IMR-90 (cell line): ENCODE results near the gene CRACDL. TPM values are rescaled to one million over a fixed set of nuclear protein-coding genes. Genes with fewer than 3 reads are reported as not detected.

Experiments
- ATAC-seq: fragments of 200-7000 bp; cut with Tn5 transposase; 2 replicates; pipeline ENCODE4 v1.9.1; 2020; ENCODE audit warnings: low read depth, mild to moderate bottlenecking, moderate library complexity
- BruUV-seq: library from RNA; stranded (reverse); fragments of 400-500 nt; replicated peaks from 2 replicates; lab custom pipeline; 2021; lab: Mats Ljungman, UMichigan
- CTCF ChIA-PET: fragments of 300-600 bp; formaldehyde crosslinking; extraction: SDS; loops from one replicate; lab custom pipeline; 2021; ENCODE audit warnings: antibody characterized with exemption; lab: Yijun Ruan, JAX
- POLR2A ChIA-PET: fragments of 300-600 bp; sonication (Branson Sonifier 250); formaldehyde crosslinking; loops from one replicate; lab custom pipeline; 2022; ENCODE audit warnings: antibody characterized with exemption; ENCODE audit not compliant: unreplicated experiment; lab: Charles Lee
- DNase-seq: peaks from one replicate; pipeline ENCODE4 v3.0.0; 2013
- H2AFZ ChIP-seq: replicated peaks from 2 replicates; pipeline ENCODE3; 2013; ENCODE audit warnings: low read length, mild to moderate bottlenecking; ENCODE audit not compliant: poor library complexity
- H2AK5ac ChIP-seq: 2 replicates; pipeline ENCODE4 v1.6.1; 2013; ENCODE audit warnings: low read depth, low read length, inconsistent platforms
- H2AK9ac ChIP-seq: replicated peaks from 2 replicates; pipeline ENCODE3; 2013; ENCODE audit warnings: mild to moderate bottlenecking, low read depth, low read length, moderate library complexity; ENCODE audit not compliant: poor library complexity
- H2BK120ac ChIP-seq: 2 replicates; pipeline ENCODE4 v1.6.1; 2013; ENCODE audit warnings: low read depth, low read length, inconsistent platforms
- H2BK15ac ChIP-seq: 3 replicates; pipeline ENCODE4 v1.6.1; 2013; ENCODE audit warnings: low read depth, low read length, inconsistent platforms
- H2BK20ac ChIP-seq: 2 replicates; pipeline ENCODE4 v1.6.1; 2013; ENCODE audit warnings: low read depth, mild to moderate bottlenecking, inconsistent platforms, low read length, moderate library complexity
- H2BK5ac ChIP-seq: 2 replicates; pipeline ENCODE4 v1.6.1; 2013; ENCODE audit warnings: mild to moderate bottlenecking, low read depth, low read length, inconsistent platforms; ENCODE audit not compliant: poor library complexity, severe bottlenecking
- H3K14ac ChIP-seq: replicated peaks from 2 replicates; pipeline ENCODE4 v1.6.1; 2013; ENCODE audit warnings: low read depth, low read length, inconsistent platforms
- H3K18ac ChIP-seq: 2 replicates; pipeline ENCODE4 v1.6.1; 2013; ENCODE audit warnings: low read depth, low read length, control low read depth
- H3K23ac ChIP-seq: 2 replicates; pipeline ENCODE4 v1.6.1; 2013; ENCODE audit warnings: low read depth, low read length, inconsistent platforms
- H3K27ac ChIP-seq: 2 replicates; pipeline ENCODE4 v1.5.1; 2013; ENCODE audit warnings: mild to moderate bottlenecking, control low read depth, low read length; ENCODE audit not compliant: insufficient read depth
- H3K27me3 ChIP-seq: 2 replicates; pipeline ENCODE4 v1.6.1; 2013; ENCODE audit warnings: low read length; ENCODE audit not compliant: control insufficient read depth, insufficient read depth
- H3K36me3 ChIP-seq: 2 replicates; pipeline ENCODE4 v1.6.1; 2013; ENCODE audit warnings: low read length, mixed read lengths; ENCODE audit not compliant: control insufficient read depth, insufficient read depth
- H3K4ac ChIP-seq: 2 replicates; pipeline ENCODE4 v1.6.1; 2013; ENCODE audit warnings: low read depth, low read length, inconsistent platforms
- H3K4me1 ChIP-seq: 2 replicates; pipeline ENCODE4 v1.6.1; 2013; ENCODE audit warnings: low read length, mixed read lengths; ENCODE audit not compliant: control insufficient read depth, insufficient read depth
- H3K4me2 ChIP-seq: 2 replicates; pipeline ENCODE4 v1.6.1; 2013; ENCODE audit warnings: low read depth, mild to moderate bottlenecking, control low read depth, low read length, moderate library complexity
- H3K4me3 ChIP-seq: 2 replicates; pipeline ENCODE4 v1.5.1; 2013; ENCODE audit warnings: low read depth, mild to moderate bottlenecking, control low read depth, low read length, moderate library complexity; ENCODE audit not compliant: insufficient read depth
- H3K56ac ChIP-seq: 2 replicates; pipeline ENCODE4 v1.6.1; 2013; ENCODE audit warnings: low read length, inconsistent platforms; ENCODE audit not compliant: insufficient read depth; ENCODE audit errors: extremely low read depth
- H3K79me1 ChIP-seq, 2 experiments: 2 replicates each; pipeline ENCODE4 v1.6.1; 2013; ENCODE audit warnings: low read length in 2 of 2, inconsistent platforms in 1 of 2, low read depth in 1 of 2
- H3K9ac ChIP-seq: 2 replicates; pipeline ENCODE4 v1.6.1; 2013; ENCODE audit warnings: low read depth, low read length, control low read depth
- H3K9me1 ChIP-seq: 2 replicates; pipeline ENCODE4 v1.6.1; 2013; ENCODE audit warnings: low read length, inconsistent platforms; ENCODE audit not compliant: insufficient read depth
- H3K9me3 ChIP-seq: 2 replicates; pipeline ENCODE4 v1.6.1; 2013; ENCODE audit warnings: low read length; ENCODE audit not compliant: control insufficient read depth, insufficient read depth
- H4K20me1 ChIP-seq: 2 replicates; pipeline ENCODE4 v1.6.1; 2013; ENCODE audit warnings: low read length, inconsistent platforms; ENCODE audit not compliant: insufficient read depth
- H4K5ac ChIP-seq: 2 replicates; pipeline ENCODE4 v1.6.1; 2013; ENCODE audit warnings: mild to moderate bottlenecking, low read depth, low read length, control low read depth
- H4K8ac ChIP-seq, 2 experiments: 2 replicates each; pipeline ENCODE4 v1.6.1; 2013; ENCODE audit warnings: low read depth in 2 of 2, low read length in 2 of 2, control low read depth in 1 of 2, inconsistent platforms in 1 of 2
- H4K91ac ChIP-seq: 2 replicates; pipeline ENCODE4 v1.6.1; 2013; ENCODE audit warnings: low read depth, low read length, inconsistent platforms; ENCODE audit not compliant: insufficient read depth
- BHLHE40 ChIP-seq: fragments of 150-350 bp; IDR thresholded peaks from 2 replicates; pipeline ENCODE4 v1.6.1; 2016; ENCODE audit warnings: mild to moderate bottlenecking, low read depth, low read length
- CEBPB ChIP-seq: IDR thresholded peaks from 2 replicates; pipeline ENCODE4 v1.6.1; 2012; ENCODE audit warnings: low read depth, low read length, improper control_type of control experiment
- CHD1 ChIP-seq: IDR thresholded peaks from 2 replicates; pipeline ENCODE4 v1.6.1; 2012; ENCODE audit warnings: low read depth, low read length, improper control_type of control experiment
- CTCF ChIP-seq: conservative IDR thresholded peaks from 2 replicates; pipeline ENCODE4 v1.5.1; 2012; ENCODE audit warnings: mild to moderate bottlenecking, low read depth, low read length, improper control_type of control experiment
- ELK1 ChIP-seq: fragments of 150-350 bp; IDR thresholded peaks from 2 replicates; pipeline ENCODE4 v1.6.1; 2016; ENCODE audit warnings: low read depth, mild to moderate bottlenecking, low read length, moderate library complexity, borderline replicate concordance
- MAFK ChIP-seq: IDR thresholded peaks from 2 replicates; pipeline ENCODE4 v1.6.1; 2012; ENCODE audit warnings: low read depth, low read length, improper control_type of control experiment
- MAZ ChIP-seq: IDR thresholded peaks from 2 replicates; pipeline ENCODE4 v1.6.1; 2012; ENCODE audit warnings: low read depth, mild to moderate bottlenecking, low read length, improper control_type of control experiment, moderate library complexity, borderline replicate concordance
- MXI1 ChIP-seq: IDR thresholded peaks from 2 replicates; pipeline ENCODE4 v1.6.1; 2012; ENCODE audit warnings: low read depth, mild to moderate bottlenecking, low read length, moderate library complexity, borderline replicate concordance
- NFE2L2 ChIP-seq: fragments of 150-350 bp; IDR thresholded peaks from 2 replicates; pipeline ENCODE4 v1.6.1; 2016; ENCODE audit warnings: low read depth, mild to moderate bottlenecking, low read length
- POLR2A ChIP-seq: IDR thresholded peaks from 2 replicates; pipeline ENCODE4 v1.6.1; 2012; ENCODE audit warnings: mild to moderate bottlenecking, low read depth, low read length
- RCOR1 ChIP-seq: IDR thresholded peaks from 2 replicates; pipeline ENCODE4 v1.6.1; 2012; ENCODE audit warnings: mild to moderate bottlenecking, low read length, improper control_type of control experiment; ENCODE audit not compliant: insufficient replicate concordance
- RFX5 ChIP-seq: IDR thresholded peaks from 2 replicates; pipeline ENCODE4 v1.8.0; 2012; ENCODE audit warnings: low read depth, mild to moderate bottlenecking, low read length, moderate library complexity
- SMC3 ChIP-seq: fragments of 150-350 bp; IDR thresholded peaks from 2 replicates; pipeline ENCODE4 v1.6.1; 2016; ENCODE audit warnings: low read depth, mild to moderate bottlenecking, antibody characterized with exemption, low read length, moderate library complexity
- USF2 ChIP-seq: fragments of 150-350 bp; IDR thresholded peaks from 2 replicates; pipeline ENCODE4 v1.6.1; 2017; ENCODE audit warnings: mild to moderate bottlenecking, antibody characterized with exemption, low read length, low read depth
- WGBS, 2 experiments: methylation state at CpG; one replicate each; pipeline versions ENCODE4 v1.1.5 to v1.1.7; 2013; ENCODE audit warnings: missing lambda C conversion rate in 2 of 2; ENCODE audit not compliant: insufficient read length in 1 of 2; ENCODE audit errors: extremely low coverage in 2 of 2; 5-methylcytosine and 5-hydroxymethylcytosine counted together
- dilution Hi-C: fragments of 300-500 bp; cut with HindIII; formaldehyde crosslinking; loops from one replicate; pipeline ENCODE4 v1.14.3; 2018; ENCODE audit warnings: low sequenced_read_pairs; ENCODE audit not compliant: unreplicated experiment
- in situ Hi-C: fragments of 300-500 bp; cut with MboI; formaldehyde crosslinking; loops from 3 replicates; pipeline ENCODE4 v1.14.3; 2019; ENCODE audit warnings: low sequenced_read_pairs, inconsistent platforms, mixed read lengths
- intact Hi-C: fragments of 100-400 bp; cut with micrococcal nuclease; formaldehyde crosslinking; loops from 2 replicates; pipeline ENCODE4 v1.10.0; 2022
- polyA plus RNA-seq, 3 experiments: library from polyadenylated mRNA; depleted of rRNA; stranded (reverse); fragments of >200 nt; gene quantifications; 2 replicates each; pipeline ENCODE4 v1.2.3, GENCODE V29; 2012; ENCODE audit warnings: low replicate concordance in 1 of 3
- total RNA-seq: library from RNA; depleted of rRNA; stranded (reverse); fragments of >200 nt; gene quantifications from 2 replicates; pipeline ENCODE4 v1.2.3, GENCODE V29; 2012

Gene CRACDL
- total and polyA plus RNA-seq, 2 of the 4 experiments (the other 2 are of a cell fraction): not detected

GRCh38 chr2:98907385-98907784, 28.6 kb downstream of the CRACDL start (continued):
- TF ChIP-seq RCOR1 (no peak), RFX5 (no peak), BHLHE40 (no peak), POLR2A (no peak), CHD1 (no peak), MAZ (no peak), NFE2L2 (no peak)

- no peak for ATAC-seq
- 38% methylated on average over 4 of the region's 13 CpGs; no CpG with 5 or more reads in 1 of the 2 experiments for WGBS, 2 experiments
- TF ChIP-seq ELK1: no peak
- TF ChIP-seq MAFK: no peak
- TF ChIP-seq NFE2L2: no peak
- no peak for TF ChIP-seq CTCF
- no peak for TF ChIP-seq RCOR1
- TF ChIP-seq MXI1: no peak
- no peak for TF ChIP-seq SMC3
- TF ChIP-seq USF2: no peak
- no peak for TF ChIP-seq CEBPB
Observed at GRCh38 chr2:98903767-98904485, 32.1 kb downstream of the CRACDL start.

More at GRCh38 chr2:98903767-98904485, 32.1 kb downstream of the CRACDL start:
- in situ Hi-C loops: no loop called here
- Histone ChIP-seq H3K18ac (no peak overlapping the region), H3K79me1 (no peaks in the 10 kb centered on the region), H3K23ac (no peak overlapping the region), H3K9ac (no peak overlapping the region), H3K4me1 (peaks cover 5% of the 10 kb centered on the region; the same call in 1 of the 2 replicates), H4K91ac (no peak overlapping the region), H4K8ac (no peak overlapping the region), H2BK5ac (no peak overlapping the region), H3K9me3 (no peaks in the 10 kb centered on the region), H2AK5ac (no peak overlapping the region), H3K27me3 (peaks cover 6% of the 10 kb centered on the region), H3K27ac (no peak overlapping the region), H2AFZ (no peak overlapping the region), H3K4me2 (no peak overlapping the region), H3K9me1 (no peaks in the 10 kb centered on the region), H3K4me3 (no peak overlapping the region), H3K36me3 (no peaks in the 10 kb centered on the region), H2BK20ac (no peak overlapping the region), H2AK9ac (no peak overlapping the region), H2BK15ac (no peak overlapping the region), H3K4ac (no peak overlapping the region), H2BK120ac (no peak overlapping the region), H4K20me1 (no peaks in the 10 kb centered on the region), H3K56ac (no peak overlapping the region), H4K5ac (no peak overlapping the region), H3K14ac (no peak overlapping the region)
- dilution Hi-C loops: no loop called here
- ChIA-PET POLR2A (no interaction called here), CTCF (no interaction called here)
- DNase-seq: no peak
- intact Hi-C loops: no loop called here
- no TSS peak for BruUV-seq
